Liver (tissue), 3 donors: Measurements from ENCODE around the gene NDUFAF2.

Experiments
- EGR1 ChIP-seq, 2 donors: IDR thresholded peaks; 2 replicates each; pipeline ENCODE4 v1.6.1; 2016 to 2018; ENCODE audit warnings: antibody characterized with exemption in 2 of 2, low read depth in 2 of 2
- FOXA1 ChIP-seq: IDR thresholded peaks from 2 replicates; pipeline ENCODE4 v1.6.1; 2016; ENCODE audit warnings: antibody characterized with exemption
- HNF4G ChIP-seq: IDR thresholded peaks from 2 replicates; pipeline ENCODE4 v1.6.1; 2016; ENCODE audit warnings: antibody characterized with exemption
- JUND ChIP-seq, 2 donors: IDR thresholded peaks; 2 replicates each; pipeline ENCODE4 v1.6.1; 2016; ENCODE audit warnings: antibody characterized with exemption in 2 of 2
- TAF1 ChIP-seq: conservative IDR thresholded peaks from 2 replicates; pipeline ENCODE4 v1.6.1; 2016; ENCODE audit warnings: antibody characterized with exemption, mild to moderate bottlenecking
- YY1 ChIP-seq: IDR thresholded peaks from 2 replicates; pipeline ENCODE4 v1.6.1; 2016; ENCODE audit warnings: antibody characterized with exemption, mild to moderate bottlenecking
- ZBTB33 ChIP-seq: IDR thresholded peaks from 2 replicates; pipeline ENCODE4 v1.6.1; 2016; ENCODE audit warnings: antibody characterized with exemption
- TF ChIP-seq, protein P1 (sequence below): fragments of 150-350 bp; IDR thresholded peaks from 2 replicates; pipeline ENCODE4 v1.5.1; 2017; ENCODE audit warnings: improper control_type of control experiment, low read depth, low read length; ENCODE audit not compliant: missing input control
- donor health status: healthy.
- donor health status: healthy.

- TF ChIP-seq, protein P1, sequence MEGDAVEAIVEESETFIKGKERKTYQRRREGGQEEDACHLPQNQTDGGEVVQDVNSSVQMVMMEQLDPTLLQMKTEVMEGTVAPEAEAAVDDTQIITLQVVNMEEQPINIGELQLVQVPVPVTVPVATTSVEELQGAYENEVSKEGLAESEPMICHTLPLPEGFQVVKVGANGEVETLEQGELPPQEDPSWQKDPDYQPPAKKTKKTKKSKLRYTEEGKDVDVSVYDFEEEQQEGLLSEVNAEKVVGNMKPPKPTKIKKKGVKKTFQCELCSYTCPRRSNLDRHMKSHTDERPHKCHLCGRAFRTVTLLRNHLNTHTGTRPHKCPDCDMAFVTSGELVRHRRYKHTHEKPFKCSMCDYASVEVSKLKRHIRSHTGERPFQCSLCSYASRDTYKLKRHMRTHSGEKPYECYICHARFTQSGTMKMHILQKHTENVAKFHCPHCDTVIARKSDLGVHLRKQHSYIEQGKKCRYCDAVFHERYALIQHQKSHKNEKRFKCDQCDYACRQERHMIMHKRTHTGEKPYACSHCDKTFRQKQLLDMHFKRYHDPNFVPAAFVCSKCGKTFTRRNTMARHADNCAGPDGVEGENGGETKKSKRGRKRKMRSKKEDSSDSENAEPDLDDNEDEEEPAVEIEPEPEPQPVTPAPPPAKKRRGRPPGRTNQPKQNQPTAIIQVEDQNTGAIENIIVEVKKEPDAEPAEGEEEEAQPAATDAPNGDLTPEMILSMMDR: no peak
- TF ChIP-seq JUND (IDR thresholded peaks at IDR 0.05) (no peak), EGR1 (IDR thresholded peaks at IDR 0.05; ENCODE audit: low read depth in 2 of 2) (no peak), TAF1 (no peak), ZBTB33 (no peak), YY1 (no peak), HNF4G (no peak), FOXA1 (no peak)
Observed at GRCh38 chr5:61009907-61010306, 64.9 kb downstream of the NDUFAF2 start.
